DMS79 (cell line): ENCODE data around the gene SLC35A3.

Experiments used
- DNase-seq: peaks from one replicate; lab custom pipeline; 2025; lab: John Stamatoyannopoulos, UW

The SLC35A3 gene

DNA sequence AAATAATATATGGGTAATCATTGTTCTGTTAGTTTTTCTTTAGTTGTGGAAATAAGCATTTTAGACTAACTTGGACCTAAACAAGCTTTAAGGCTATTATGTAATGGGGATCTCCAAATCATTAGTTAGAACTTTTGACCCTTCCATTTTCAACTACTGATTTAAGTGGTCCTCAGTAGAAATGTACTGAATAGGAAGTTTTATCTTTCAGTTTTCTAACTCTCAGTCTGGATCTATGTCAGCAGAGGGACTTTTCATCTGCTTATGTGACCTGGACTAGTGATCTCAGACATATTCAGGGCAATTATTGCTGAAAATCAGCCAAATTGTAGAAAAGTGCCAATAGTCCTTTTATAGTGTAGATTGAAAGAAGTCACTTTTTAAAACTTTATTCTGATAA is 106.9 kb downstream of the SLC35A3 start:
- no peak for DNase-seq

DNA sequence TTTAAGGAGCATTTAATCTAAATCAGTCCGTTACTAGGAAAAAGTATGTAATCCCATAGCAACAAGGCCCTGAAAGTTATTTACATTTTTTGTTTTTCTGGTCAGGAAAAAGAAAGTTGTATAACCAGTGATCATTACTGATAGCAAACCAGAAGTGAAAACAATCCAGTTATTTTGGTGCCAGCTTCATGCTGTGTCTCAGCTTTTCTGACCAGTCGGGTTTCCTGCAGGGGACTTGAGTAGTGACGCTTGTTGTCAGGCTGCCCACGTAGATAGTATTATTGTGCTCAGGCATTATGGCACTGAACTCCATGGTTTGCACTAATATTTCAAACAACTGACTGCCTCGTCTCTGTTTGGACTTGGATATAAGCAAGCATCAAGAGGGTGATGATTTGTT is 107.7 kb downstream of the SLC35A3 start:
- no peak for DNase-seq

DNA sequence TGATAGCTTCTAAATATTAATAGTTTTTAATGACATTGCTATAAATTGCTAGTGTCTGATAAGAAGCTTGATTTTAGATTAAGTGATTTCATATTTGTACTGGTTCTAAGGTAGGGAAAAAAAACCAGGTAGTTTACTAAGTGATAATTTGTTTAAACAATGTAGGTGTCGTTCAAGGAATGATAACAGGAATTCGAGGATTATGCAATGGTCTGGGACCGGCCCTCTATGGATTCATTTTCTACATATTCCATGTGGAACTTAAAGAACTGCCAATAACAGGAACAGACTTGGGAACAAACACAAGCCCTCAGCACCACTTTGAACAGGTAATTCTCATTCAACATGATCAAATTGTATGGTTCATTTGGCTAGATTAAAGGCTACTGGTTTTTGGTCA is 110.5 kb downstream of the SLC35A3 start:
- no peak for DNase-seq
